ENCODE data around the gene PER1.

DNA sequence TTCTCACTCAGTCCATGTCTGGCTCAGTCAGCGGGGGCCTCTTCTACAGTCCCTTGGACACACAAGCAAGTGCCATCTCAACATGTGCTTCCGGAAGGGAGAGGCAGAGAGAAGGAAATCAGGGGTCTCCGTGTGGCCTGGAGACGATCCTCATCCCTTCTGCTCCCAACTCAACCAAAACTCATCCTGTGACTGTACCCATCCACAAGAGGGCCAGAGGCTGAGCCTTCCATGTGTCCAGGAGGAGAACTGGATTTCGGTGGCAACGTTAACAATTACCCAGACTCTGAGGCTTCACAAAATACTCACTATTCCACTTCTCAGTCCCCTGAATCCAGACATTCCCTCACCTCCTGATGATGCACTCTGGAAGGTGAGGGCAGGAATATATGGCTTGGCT lies 56.8 kb downstream of the PER1 start:
- TF ChIP-seq, protein P1, sequence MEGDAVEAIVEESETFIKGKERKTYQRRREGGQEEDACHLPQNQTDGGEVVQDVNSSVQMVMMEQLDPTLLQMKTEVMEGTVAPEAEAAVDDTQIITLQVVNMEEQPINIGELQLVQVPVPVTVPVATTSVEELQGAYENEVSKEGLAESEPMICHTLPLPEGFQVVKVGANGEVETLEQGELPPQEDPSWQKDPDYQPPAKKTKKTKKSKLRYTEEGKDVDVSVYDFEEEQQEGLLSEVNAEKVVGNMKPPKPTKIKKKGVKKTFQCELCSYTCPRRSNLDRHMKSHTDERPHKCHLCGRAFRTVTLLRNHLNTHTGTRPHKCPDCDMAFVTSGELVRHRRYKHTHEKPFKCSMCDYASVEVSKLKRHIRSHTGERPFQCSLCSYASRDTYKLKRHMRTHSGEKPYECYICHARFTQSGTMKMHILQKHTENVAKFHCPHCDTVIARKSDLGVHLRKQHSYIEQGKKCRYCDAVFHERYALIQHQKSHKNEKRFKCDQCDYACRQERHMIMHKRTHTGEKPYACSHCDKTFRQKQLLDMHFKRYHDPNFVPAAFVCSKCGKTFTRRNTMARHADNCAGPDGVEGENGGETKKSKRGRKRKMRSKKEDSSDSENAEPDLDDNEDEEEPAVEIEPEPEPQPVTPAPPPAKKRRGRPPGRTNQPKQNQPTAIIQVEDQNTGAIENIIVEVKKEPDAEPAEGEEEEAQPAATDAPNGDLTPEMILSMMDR (IDR thresholded peaks at IDR 0.05 in 4 of 5, conservative IDR thresholded peaks at IDR 0.05 in 1 of 5): no peak
- TF ChIP-seq POLR2A (IDR thresholded peaks at IDR 0.05): no peak

Measured in gastrocnemius medialis (tissue), 4 donors.